GM11168 (cell line): ENCODE results near the gene ATXN3L.
"Not testable (repeated sequence)": the region's sequence is repeated elsewhere in the genome, so short reads cannot be mapped to it uniquely, and the experiment has no call there.

ENCODE experiments used
- in situ Hi-C: fragments of 300-500 bp; cut with MboI; formaldehyde crosslinking; loops from one replicate; pipeline ENCODE4 v1.12.0; 2022; ENCODE audit warnings: low sequenced_read_pairs; ENCODE audit not compliant: unreplicated experiment

Gene ATXN3L

GRCh38 chrX:13309631-13310030 lies 10.2 kb downstream of the ATXN3L start:
- in situ Hi-C loops, result no loop called here

GRCh38 chrX:13307041-13307440 lies 12.8 kb downstream of the ATXN3L start:
- in situ Hi-C loops, result no loop called here

- in situ Hi-C loops, result no loop called here
Measured at GRCh38 chrX:13305108-13305507, 14.7 kb downstream of the ATXN3L start.

- in situ Hi-C loops, result no loop called here
Measured at GRCh38 chrX:13304052-13304451, 15.8 kb downstream of the ATXN3L start.

GRCh38 chrX:13303248-13303647 lies 16.6 kb downstream of the ATXN3L start:
- in situ Hi-C loops, result not testable (repeated sequence)

GRCh38 chrX:13298836-13299235 lies 21.0 kb downstream of the ATXN3L start:
- in situ Hi-C loops, result no loop called here

- in situ Hi-C loops, result no loop called here
Measured at GRCh38 chrX:13295841-13296240, 24.0 kb downstream of the ATXN3L start.

GRCh38 chrX:13293700-13294099 lies 26.2 kb downstream of the ATXN3L start:
- in situ Hi-C loops, result no loop called here

- in situ Hi-C loops, result no loop called here
Measured at GRCh38 chrX:13290891-13291614, 28.8 kb downstream of the ATXN3L start.

- in situ Hi-C loops, result no loop called here
Measured at GRCh38 chrX:13288671-13289070, 31.2 kb downstream of the ATXN3L start.

GRCh38 chrX:13287816-13288215 lies 32.0 kb downstream of the ATXN3L start:
- in situ Hi-C loops, result no loop called here

GRCh38 chrX:13285693-13286092 lies 34.2 kb downstream of the ATXN3L start:
- in situ Hi-C loops, result no loop called here

- in situ Hi-C loops, result no loop called here
Measured at GRCh38 chrX:13285229-13285628, 34.6 kb downstream of the ATXN3L start.

GRCh38 chrX:13284570-13284969 lies 35.3 kb downstream of the ATXN3L start:
- in situ Hi-C loops, result no loop called here

GRCh38 chrX:13283950-13284546 lies 35.8 kb downstream of the ATXN3L start:
- in situ Hi-C loops, result no loop called here

- in situ Hi-C loops, result no loop called here
Measured at GRCh38 chrX:13283512-13283911, 36.3 kb downstream of the ATXN3L start.

- in situ Hi-C loops, result no loop called here
Measured at GRCh38 chrX:13281289-13281688, 38.6 kb downstream of the ATXN3L start.

- in situ Hi-C loops, result no loop called here
Measured at GRCh38 chrX:13279279-13280018, 40.4 kb downstream of the ATXN3L start.

- in situ Hi-C loops, result no loop called here
Measured at GRCh38 chrX:13277539-13277938, 42.3 kb downstream of the ATXN3L start.

GRCh38 chrX:13276991-13277390 lies 42.9 kb downstream of the ATXN3L start:
- in situ Hi-C loops, result no loop called here

GRCh38 chrX:13275031-13275430 lies 44.8 kb downstream of the ATXN3L start:
- in situ Hi-C loops, result no loop called here
